GM21515 (cell line): ENCODE results near the gene CARD16.

Source experiments
- ATAC-seq: cut with Tn5 transposase; IDR thresholded peaks from one replicate; pipeline ENCODE4 v1.9.1; 2021; ENCODE audit not compliant: unreplicated experiment

CARD16 gene

GRCh38 chr11:104997288-104997687, 47.8 kb downstream of the CARD16 start:
- ATAC-seq, result no peak

DNA sequence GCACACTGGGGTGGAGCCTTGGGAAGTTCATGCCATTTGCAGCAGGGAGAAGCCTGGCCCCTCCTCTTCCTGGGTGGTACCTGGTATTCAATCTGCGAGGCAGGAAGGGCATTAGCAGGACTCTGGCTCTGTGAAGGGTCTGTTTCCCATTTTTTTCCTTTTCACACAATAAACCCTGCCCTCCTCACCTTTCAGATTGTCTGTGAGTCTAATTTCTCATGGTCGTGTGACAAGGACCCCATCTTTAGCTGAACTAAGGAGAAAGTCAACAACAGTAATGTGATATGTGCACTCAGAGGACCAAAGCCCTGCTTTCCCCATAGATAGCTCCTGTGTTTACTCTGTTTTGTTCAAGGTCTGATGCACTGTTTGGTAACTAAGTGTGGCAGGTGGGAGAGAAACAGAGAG, 50.1 kb downstream of the CARD16 start:
- ATAC-seq, result no peak

- no peak for ATAC-seq
Observed at GRCh38 chr11:104992781-104993180, 52.4 kb downstream of the CARD16 start.

GRCh38 chr11:104991994-104992393, 53.1 kb downstream of the CARD16 start:
- ATAC-seq, result no peak
